Smooth muscle cell (in vitro differentiated cells): ENCODE measurements around the gene GARIN1A. TPM values are rescaled to one million over a fixed set of nuclear protein-coding genes. Genes with fewer than 3 reads are reported as not detected.

Source experiments
- DNase-seq: peaks from one replicate; lab custom pipeline; 2025; ENCODE audit not compliant: unreplicated experiment; lab: John Stamatoyannopoulos, UW
- H2AFZ ChIP-seq: fragments of 200-600 bp; sonication (generic); 2 replicates; pipeline ENCODE4 v1.6.0; 2016; ENCODE audit warnings: antibody characterized with exemption, low read depth, mild to moderate bottlenecking
- H3F3A ChIP-seq: fragments of 200-600 bp; sonication (generic); 2 replicates; pipeline ENCODE4 v1.6.0; 2017; ENCODE audit warnings: antibody characterized with exemption, low read depth
- H3K27ac ChIP-seq: fragments of 200-600 bp; sonication (generic); 2 replicates; pipeline ENCODE4 v1.5.1; 2016; ENCODE audit warnings: low read depth, mild to moderate bottlenecking
- H3K27me3 ChIP-seq: fragments of 200-600 bp; sonication (generic); 2 replicates; pipeline ENCODE4 v1.6.1; 2016; ENCODE audit warnings: low read depth, mild to moderate bottlenecking
- H3K36me3 ChIP-seq: fragments of 200-600 bp; sonication (generic); 2 replicates; pipeline ENCODE4 v1.5.1; 2016; ENCODE audit warnings: low read depth
- H3K4me1 ChIP-seq: fragments of 200-600 bp; sonication (generic); 2 replicates; pipeline ENCODE4 v1.5.1; 2016; ENCODE audit warnings: low read depth
- H3K4me2 ChIP-seq: fragments of 200-600 bp; sonication (generic); 2 replicates; pipeline ENCODE4 v1.6.0; 2016; ENCODE audit warnings: mild to moderate bottlenecking
- H3K4me3 ChIP-seq: fragments of 200-600 bp; sonication (generic); 2 replicates; pipeline ENCODE4 v1.5.1; 2016; ENCODE audit warnings: mild to moderate bottlenecking
- H3K79me2 ChIP-seq: fragments of 200-600 bp; sonication (generic); 2 replicates; pipeline ENCODE4 v1.6.0; 2016; ENCODE audit warnings: low read depth, mild to moderate bottlenecking
- H3K9ac ChIP-seq: fragments of 200-600 bp; sonication (generic); 2 replicates; pipeline ENCODE4 v1.6.0; 2016; ENCODE audit warnings: low read depth
- H3K9me3 ChIP-seq: fragments of 200-600 bp; sonication (generic); replicated peaks from 2 replicates; pipeline ENCODE4 v1.5.1; 2016; ENCODE audit warnings: low read depth
- H4K20me1 ChIP-seq: fragments of 200-600 bp; sonication (generic); 2 replicates; pipeline ENCODE4 v1.6.0; 2016; ENCODE audit warnings: low read depth
- CTCF ChIP-seq: fragments of 200-600 bp; sonication (generic); IDR thresholded peaks from 2 replicates; pipeline ENCODE4 v1.5.1; 2017; ENCODE audit warnings: borderline replicate concordance, mild to moderate bottlenecking, antibody characterized with exemption; ENCODE audit not compliant: insufficient read depth, poor library complexity, severe bottlenecking
- WGBS: methylation state at CpG from one replicate; pipeline ENCODE4 v1.1.7; 2016; ENCODE audit warnings: low lambda C conversion rate; 5-methylcytosine and 5-hydroxymethylcytosine counted together
- polyA plus RNA-seq: library from polyadenylated mRNA; unstranded; fragments of >200 nt; fragmentation: Nextera tagmentation; extraction: Ambion mirVana; gene quantifications from 2 replicates; pipeline ENCODE4 v1.2.1, GENCODE V29; 2016
- total RNA-seq: library from RNA; depleted of rRNA; stranded (reverse); fragments of >200 nt; gene quantifications from 2 replicates; pipeline ENCODE4 v1.2.3, GENCODE V29; 2014

GARIN1A gene
- total and polyA plus RNA-seq, 2 experiments from 2014 or later: 0.46 to 1.2 TPM

GRCh38 chr7:128693373-128694015 is 21.4 kb downstream of the GARIN1A start:
- Histone ChIP-seq H3K79me2 (no peaks in the 10 kb centered on the region), H3K4me3 (no peak overlapping the region), H4K20me1 (no peaks in the 10 kb centered on the region), H3K36me3 (no peaks in the 10 kb centered on the region), H3K9me3 (no peaks in the 10 kb centered on the region), H3K9ac (no peak overlapping the region), H2AFZ (no peak overlapping the region), H3K4me1 (peaks cover 6% of the 10 kb centered on the region), H3K27ac (no peak overlapping the region), H3F3A (no peaks in the 10 kb centered on the region), H3K4me2 (no peak overlapping the region), H3K27me3 (peaks cover 14% of the 10 kb centered on the region)
- WGBS: 94% methylated on average over 19 of the region's 19 CpGs
- DNase-seq: no peak
- no peak for TF ChIP-seq CTCF

GRCh38 chr7:128694738-128695137 is 22.6 kb downstream of the GARIN1A start:
- Histone ChIP-seq H3K36me3 (no peaks in the 10 kb centered on the region), H4K20me1 (no peaks in the 10 kb centered on the region), H3K4me3 (no peak overlapping the region), H3K79me2 (no peaks in the 10 kb centered on the region), H3K9ac (no peak overlapping the region), H3K27me3 (peaks cover 18% of the 10 kb centered on the region), H3K4me1 (peaks cover 6% of the 10 kb centered on the region), H3K27ac (no peak overlapping the region), H3F3A (no peaks in the 10 kb centered on the region), H3K4me2 (no peak overlapping the region), H2AFZ (no peak overlapping the region), H3K9me3 (no peaks in the 10 kb centered on the region)
- 66% methylated on average over 2 of the region's 2 CpGs for WGBS
- no peak for TF ChIP-seq CTCF
- DNase-seq: no peak

GRCh38 chr7:128697302-128697905 is 25.3 kb downstream of the GARIN1A start:
- no peaks in the 10 kb centered on the region for H4K20me1 ChIP-seq
- H3K4me1 ChIP-seq: peaks cover 11% of the 10 kb centered on the region
- no peaks in the 10 kb centered on the region for H3K36me3 ChIP-seq
- H3K9ac ChIP-seq: no peak overlapping the region
- peak overlapping the region; percentile 93 for H3K4me2 ChIP-seq
- H3K27me3 ChIP-seq: peaks cover 18% of the 10 kb centered on the region
- no peaks in the 10 kb centered on the region for H3K79me2 ChIP-seq
- peak overlapping the region; percentile 49 for H3K4me3 ChIP-seq
- no peak overlapping the region for H2AFZ ChIP-seq
- H3K27ac ChIP-seq: no peak overlapping the region
- no peaks in the 10 kb centered on the region for H3K9me3 ChIP-seq
- WGBS: 3% methylated on average over 36 of the region's 37 CpGs
- no peaks in the 10 kb centered on the region for H3F3A ChIP-seq
- TF ChIP-seq CTCF: peak; percentile 24
- DNase-seq: no peak
